GM15510 (cell line): ENCODE results near the gene TERT.

Source experiments
- POLR2A ChIP-seq: IDR thresholded peaks from 3 replicates; pipeline ENCODE4 v1.6.1; 2011; ENCODE audit warnings: borderline replicate concordance; ENCODE audit not compliant: insufficient read length; ENCODE audit errors: extremely low read depth

The TERT gene

GRCh38 chr5:1331861-1332405 lies 37.1 kb upstream of the TERT start:
- TF ChIP-seq POLR2A: no peak

GRCh38 chr5:1330847-1331831 lies 36.3 kb upstream of the TERT start:
- TF ChIP-seq POLR2A: no peak

- TF ChIP-seq POLR2A: no peak
Measured at GRCh38 chr5:1330146-1330846, 35.4 kb upstream of the TERT start.

- TF ChIP-seq POLR2A: no peak
Measured at GRCh38 chr5:1329111-1329579, 34.3 kb upstream of the TERT start.

- TF ChIP-seq POLR2A: no peak
Measured at GRCh38 chr5:1325870-1326531, 31.1 kb upstream of the TERT start.

- no peak for TF ChIP-seq POLR2A
Measured at GRCh38 chr5:1325191-1325741, 30.4 kb upstream of the TERT start.

- no peak for TF ChIP-seq POLR2A
Measured at GRCh38 chr5:1324719-1325190, 29.9 kb upstream of the TERT start.

- TF ChIP-seq POLR2A: no peak
Measured at GRCh38 chr5:1324301-1324700, 29.4 kb upstream of the TERT start.

- no peak for TF ChIP-seq POLR2A
Measured at GRCh38 chr5:1323803-1324173, 28.9 kb upstream of the TERT start.

GRCh38 chr5:1322955-1323802 lies 28.3 kb upstream of the TERT start:
- no peak for TF ChIP-seq POLR2A

GRCh38 chr5:1322036-1322900 lies 27.4 kb upstream of the TERT start:
- no peak for TF ChIP-seq POLR2A

- TF ChIP-seq POLR2A: no peak
Measured at GRCh38 chr5:1321576-1321975, 26.7 kb upstream of the TERT start.
